GM18909 (cell line): ENCODE data around the gene PPP1R37.
A peak's percentile ranks its signal among the peaks of the same experiment; 100 is the strongest.

ENCODE experiments used
- ATAC-seq: cut with Tn5 transposase; IDR thresholded peaks from one replicate; pipeline ENCODE4 v1.9.1; 2021; ENCODE audit warnings: mild to moderate bottlenecking; ENCODE audit not compliant: unreplicated experiment, poor library complexity

The PPP1R37 gene, protein sequence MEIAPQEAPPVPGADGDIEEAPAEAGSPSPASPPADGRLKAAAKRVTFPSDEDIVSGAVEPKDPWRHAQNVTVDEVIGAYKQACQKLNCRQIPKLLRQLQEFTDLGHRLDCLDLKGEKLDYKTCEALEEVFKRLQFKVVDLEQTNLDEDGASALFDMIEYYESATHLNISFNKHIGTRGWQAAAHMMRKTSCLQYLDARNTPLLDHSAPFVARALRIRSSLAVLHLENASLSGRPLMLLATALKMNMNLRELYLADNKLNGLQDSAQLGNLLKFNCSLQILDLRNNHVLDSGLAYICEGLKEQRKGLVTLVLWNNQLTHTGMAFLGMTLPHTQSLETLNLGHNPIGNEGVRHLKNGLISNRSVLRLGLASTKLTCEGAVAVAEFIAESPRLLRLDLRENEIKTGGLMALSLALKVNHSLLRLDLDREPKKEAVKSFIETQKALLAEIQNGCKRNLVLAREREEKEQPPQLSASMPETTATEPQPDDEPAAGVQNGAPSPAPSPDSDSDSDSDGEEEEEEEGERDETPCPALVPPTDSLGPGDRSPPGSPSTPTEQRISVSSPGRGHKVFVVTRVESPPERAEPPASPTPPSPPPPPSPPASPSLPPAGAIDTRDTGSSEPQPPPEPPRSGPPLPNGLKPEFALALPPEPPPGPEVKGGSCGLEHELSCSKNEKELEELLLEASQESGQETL

DNA sequence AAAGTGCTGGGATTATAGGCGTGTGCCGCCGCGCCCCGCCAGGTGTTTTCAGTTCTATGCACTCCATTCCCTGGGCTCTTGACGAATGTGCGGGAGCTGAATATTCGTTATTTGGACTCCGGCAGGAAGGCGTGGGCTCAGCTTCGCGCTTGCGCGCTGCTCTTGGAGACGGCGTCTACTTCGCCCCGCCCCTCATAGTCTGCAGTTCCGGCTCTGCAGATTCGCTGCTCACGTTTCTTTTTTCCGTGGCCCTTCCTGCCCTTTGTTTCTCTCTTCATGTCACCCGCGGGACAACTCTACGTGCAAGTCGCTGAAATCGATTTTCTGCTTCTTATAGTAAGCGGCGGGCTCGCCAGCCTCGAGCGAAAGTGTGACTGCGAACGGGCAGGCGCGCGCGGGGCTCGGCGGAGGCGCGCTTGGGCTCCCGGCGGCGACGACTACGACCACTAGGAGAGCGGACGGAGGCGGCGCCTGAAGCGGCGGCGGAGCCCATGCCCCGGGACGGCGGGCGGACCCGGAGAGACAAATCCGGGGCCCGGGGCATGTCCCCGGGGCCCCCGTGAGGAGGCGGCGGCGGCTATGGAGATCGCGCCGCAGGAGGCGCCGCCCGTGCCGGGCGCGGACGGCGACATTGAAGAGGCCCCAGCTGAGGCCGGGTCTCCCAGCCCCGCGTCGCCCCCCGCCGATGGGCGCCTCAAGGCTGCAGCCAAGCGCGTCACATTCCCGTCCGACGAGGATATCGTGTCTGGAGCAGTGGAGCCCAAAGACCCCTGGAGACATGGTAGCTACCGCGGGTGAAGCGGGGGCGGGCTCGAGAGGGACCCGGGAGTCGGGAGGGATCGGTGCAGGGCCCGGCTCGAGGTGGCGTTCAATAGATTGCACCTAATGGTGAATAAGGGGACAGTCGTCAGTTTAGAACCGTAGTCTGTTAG lies at the start of gene PPP1R37:
PPP1R37 (plus strand) TSS at position 433 of the 932 bp plus-strand sequence; CDS start at position 580, 147 bp downstream.
- ATAC-seq, result peak; percentile 67

DNA sequence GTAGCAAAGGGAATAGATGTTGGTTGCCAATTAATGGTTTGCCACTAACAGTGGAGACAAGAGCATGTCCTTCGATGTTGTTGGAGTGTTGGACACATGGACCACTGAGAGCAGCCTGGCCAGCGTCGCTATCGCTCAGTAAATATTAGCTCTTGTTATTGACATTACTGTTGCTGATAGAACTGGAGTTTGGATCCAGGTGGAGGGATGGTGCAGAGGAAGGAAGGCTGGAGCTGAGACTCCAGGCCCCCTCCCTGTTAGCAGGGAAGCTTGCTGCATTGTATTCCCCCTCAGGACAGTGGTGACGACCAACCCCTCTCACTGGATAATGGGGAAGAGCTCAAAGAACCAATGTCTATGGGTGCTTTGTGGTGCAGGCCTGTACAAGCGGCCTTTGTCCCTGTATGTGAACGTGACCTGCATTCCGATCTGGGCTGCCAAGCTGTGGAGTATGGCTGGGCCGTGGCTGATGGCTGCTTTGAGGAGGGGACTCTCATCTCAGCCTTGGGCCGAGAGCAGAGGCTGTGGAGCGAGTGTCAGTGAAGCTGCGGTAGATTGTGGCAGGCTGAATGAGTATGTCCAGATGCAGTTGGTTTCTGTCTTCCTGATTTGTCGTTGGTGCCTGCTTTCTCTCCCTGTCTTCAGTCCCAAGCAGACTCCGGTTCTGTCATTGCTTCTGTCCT lies 47.2 kb upstream of the PPP1R37 start:
- no peak for ATAC-seq

DNA sequence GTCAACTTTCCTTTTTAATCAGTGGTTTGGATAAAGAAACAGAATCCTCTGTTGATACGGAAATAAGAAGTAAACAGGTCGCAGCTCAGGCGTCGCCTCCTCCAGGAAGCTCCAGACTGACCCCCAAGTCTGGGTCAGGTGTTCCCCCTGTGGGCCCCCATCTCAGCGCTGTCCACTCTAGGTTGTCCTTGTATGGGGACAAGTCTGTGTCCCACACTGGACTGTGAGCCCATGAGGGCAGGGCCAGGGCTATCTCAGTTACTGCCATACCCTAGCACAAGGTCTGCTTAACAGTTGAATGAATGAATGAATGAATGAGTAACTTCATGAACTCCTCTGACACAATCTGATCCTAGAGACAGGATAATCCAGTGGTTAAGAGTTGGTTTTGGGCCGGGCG lies 46.6 kb upstream of the PPP1R37 start:
- no peak for ATAC-seq

DNA sequence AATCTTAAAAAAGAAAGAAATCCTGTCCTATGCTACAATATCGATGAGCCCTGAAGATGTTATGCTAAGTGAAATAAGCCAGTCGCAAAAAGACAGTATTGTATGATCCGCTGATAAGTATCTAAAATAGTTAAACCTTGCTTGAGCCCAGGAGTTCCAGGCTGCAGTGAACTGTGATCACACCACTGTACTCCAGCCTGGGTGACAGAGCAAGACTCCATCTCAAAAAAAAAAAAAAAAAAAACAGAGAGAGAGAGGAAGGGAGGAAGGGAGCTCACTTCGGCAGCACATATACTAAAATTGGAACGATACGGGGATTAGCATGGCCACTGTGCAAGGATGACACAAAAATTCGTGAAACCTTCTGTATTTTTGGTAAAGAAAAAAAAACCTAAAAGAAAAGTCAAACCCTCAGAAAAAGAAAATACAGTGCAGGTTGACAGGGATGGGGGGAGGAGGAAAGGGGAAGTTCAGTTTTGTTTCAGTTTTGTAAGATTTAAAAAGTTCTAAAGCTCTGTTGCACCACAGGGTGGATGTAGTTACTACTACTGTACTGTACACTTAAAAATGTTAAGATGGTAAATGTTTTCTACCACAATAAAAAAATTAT lies 45.7 kb upstream of the PPP1R37 start:
- no peak for ATAC-seq

DNA sequence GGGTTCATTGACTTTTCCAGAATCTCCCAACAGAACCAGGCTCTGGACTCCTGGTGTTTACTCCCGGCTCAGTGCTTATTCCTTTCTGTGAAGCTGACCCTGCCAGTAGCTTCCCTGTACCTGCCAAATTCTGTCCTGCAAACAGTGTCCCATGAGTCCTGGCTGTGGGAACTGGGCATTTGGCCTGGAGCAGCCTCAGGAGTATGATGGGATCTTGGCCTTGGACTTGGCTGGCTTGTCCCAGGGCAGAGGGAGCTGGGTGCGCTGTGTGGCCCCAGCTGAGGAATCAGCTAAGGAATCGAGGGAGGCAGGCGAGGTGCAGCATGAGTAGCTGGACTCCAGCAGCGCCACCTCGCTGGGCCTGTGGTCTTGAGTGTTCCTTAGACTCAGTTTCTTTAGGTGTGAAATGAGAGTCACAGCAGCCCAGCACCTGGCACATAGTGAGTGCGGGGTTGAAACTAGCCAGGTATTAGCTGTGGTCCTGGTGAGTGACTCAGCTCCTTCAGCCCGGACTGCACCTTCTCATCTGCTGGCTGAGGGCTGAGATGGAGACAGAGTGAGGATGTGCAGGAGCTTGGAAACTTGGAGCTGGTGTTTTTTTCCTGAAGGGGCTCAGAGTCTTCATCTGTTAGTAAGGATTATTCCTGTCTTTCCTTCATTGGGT lies 43.8 kb upstream of the PPP1R37 start:
- ATAC-seq, result no peak

DNA sequence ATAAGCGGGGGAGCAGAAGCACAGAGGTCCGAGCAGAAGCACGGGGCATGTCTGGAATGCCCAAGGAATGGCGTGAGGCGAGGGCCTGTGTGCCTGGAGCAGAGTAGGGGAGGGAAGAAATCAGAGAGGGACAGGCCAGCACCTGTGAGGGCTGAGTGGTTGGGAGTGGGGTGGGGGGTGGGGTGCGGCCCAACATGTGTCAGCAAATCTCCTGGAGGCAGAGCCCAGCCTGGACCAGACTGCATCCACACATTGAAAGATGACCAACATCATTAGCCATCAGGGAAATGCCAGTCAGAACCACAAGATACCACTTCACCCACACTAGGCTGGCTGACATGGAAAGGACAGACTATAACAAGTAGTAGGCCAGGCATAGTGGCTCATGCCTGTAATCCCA lies 42.9 kb upstream of the PPP1R37 start:
- no peak for ATAC-seq

DNA sequence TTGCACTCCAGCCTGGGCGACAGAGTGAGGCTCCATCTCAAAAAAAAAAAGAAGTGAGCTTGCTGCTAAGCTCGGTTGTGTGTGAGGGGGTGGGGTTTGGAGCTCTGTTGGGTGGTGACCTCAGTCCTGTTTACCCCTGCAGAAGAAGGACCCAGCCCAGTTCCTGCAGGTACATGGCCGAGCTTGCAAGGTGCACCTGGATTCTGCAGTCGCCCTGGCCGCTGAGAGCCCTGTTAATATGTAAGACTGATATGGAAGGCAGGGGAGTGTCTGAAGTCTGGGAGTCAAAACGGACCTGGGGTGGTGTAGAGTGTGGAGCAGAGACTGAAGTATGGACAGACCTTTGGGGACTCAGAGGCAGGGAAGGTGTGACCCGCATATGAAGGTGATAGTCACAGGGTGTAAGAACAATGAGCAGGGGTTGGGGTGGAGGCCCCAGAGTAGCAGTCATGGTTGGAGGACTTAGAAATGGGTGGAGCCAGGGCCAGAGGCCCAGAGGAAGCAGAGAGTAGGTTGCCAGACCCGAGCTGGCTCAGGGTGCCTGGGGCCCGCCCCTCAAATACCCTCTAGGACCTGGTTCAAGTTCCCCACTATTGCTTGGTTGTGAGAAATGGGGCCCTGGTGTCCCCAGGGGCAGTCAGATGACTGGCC lies 40.9 kb upstream of the PPP1R37 start:
- ATAC-seq, result no peak

DNA sequence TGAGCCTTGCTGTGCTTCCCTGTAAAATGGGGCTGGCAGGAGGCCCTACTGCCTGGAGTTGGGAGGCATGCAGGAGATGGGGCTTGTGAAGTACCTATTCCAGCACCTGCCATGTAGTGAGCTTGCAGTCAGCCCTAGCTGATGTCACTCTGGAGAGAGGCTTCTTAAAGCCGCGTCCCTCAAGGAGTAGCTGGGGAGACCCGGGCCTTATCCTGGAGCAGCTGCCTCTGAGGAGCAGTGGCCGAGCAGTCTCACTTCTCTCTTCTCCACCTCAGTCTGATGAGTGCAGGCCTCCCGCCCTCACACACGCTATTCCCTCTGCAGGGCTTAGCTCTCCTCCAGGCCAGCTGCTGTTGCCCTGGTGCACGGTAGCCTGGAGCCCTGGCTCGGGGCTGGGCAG lies 36.1 kb upstream of the PPP1R37 start:
- no peak for ATAC-seq

DNA sequence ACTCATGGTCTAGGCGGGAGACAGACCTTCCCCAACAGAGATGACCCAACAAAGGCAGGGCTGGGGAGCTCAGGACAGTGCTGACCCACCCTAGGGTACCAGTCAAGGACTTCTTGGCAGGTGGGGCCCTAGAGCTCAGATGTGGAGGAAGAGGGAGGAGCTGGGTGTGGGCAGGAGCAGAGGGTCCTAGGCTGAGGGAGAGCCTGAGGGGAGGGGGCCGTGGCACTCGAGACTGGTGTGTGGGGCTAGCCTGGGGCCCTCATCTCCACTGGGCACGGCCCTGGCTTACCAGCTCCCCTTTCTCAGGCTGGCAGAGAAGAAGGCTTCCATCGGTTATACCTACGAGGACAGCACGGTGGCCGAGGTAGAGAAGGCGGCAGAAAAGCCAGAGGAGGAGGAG lies 35.5 kb upstream of the PPP1R37 start:
- ATAC-seq, result no peak

DNA sequence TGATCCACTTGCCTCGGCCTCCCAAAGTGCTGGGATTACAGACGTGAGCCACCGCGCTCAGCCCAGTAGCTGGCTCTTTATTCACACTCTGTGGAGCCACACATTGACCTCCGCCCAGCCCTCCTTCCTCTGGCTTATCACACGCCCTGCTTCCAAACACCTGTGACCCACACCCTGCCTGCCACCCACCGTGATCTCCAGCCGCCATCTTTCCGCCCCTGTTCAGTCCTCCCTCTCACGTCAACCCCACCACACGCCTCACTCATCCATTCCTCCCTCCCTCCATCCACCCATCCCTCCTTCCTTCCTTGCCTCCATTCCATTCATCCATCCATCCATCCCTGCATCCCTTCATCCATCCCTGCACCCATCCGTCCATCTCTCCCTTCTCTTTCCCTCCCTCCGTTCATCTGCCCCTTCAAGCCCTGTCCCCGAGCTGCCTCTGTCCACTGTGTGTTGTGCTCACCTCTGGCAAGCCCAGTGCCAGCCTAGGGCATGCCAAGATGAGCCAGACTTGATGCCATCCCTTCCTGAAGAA lies 34.3 kb upstream of the PPP1R37 start:
- no peak for ATAC-seq

DNA sequence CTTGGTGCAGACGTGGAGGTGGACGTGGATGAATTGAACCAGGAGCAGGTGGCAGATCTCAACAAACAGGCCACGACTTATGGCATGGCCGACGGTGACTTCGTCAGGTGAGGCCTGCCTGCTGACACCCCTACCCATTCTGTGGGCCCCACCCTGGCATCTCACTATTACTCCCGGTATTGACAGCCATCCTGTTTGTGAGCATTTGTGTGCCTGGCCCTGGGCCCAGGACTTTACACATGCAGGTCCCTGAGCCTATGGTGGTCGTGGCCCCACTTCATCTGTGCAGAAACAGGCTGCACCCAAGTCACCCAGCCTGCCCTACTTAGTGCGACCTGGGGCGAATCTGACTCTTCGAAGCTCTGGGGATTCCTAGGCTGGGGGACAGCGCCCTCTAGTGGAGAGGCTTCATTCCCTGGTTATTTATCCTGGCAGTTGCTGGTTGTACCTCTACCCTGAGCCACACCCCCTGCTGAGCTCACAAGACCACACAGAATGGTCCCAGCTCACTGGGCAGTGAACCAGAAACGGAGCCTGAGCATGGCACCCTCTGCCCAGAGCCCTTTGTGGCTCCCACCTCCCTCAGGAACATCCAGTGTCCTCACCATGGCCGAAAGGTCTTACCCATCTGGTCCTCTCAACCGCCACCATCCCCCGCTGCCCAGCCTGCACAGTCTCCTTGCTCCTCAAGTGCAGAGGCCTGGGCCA lies 33.6 kb upstream of the PPP1R37 start:
- no peak for ATAC-seq

DNA sequence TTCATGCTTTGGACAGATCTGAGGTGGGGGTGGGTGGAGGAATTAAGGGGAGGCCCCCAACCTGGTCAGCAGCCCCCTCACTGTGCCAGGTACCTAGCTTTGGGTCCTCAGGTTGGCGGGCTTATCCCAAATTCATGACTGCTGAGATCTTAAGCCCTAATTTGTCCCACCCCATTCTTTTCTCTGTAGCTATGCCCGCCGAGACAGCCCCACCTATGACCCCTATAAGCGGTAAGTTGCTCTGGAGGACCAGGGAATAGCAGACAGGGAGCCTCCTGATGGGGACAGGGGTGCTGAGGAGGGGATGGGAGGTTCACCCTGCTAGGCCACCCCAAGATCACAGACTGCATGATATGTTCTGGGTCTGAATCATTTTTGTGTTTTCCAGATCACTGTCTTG lies 31.0 kb upstream of the PPP1R37 start:
- no peak for ATAC-seq

DNA sequence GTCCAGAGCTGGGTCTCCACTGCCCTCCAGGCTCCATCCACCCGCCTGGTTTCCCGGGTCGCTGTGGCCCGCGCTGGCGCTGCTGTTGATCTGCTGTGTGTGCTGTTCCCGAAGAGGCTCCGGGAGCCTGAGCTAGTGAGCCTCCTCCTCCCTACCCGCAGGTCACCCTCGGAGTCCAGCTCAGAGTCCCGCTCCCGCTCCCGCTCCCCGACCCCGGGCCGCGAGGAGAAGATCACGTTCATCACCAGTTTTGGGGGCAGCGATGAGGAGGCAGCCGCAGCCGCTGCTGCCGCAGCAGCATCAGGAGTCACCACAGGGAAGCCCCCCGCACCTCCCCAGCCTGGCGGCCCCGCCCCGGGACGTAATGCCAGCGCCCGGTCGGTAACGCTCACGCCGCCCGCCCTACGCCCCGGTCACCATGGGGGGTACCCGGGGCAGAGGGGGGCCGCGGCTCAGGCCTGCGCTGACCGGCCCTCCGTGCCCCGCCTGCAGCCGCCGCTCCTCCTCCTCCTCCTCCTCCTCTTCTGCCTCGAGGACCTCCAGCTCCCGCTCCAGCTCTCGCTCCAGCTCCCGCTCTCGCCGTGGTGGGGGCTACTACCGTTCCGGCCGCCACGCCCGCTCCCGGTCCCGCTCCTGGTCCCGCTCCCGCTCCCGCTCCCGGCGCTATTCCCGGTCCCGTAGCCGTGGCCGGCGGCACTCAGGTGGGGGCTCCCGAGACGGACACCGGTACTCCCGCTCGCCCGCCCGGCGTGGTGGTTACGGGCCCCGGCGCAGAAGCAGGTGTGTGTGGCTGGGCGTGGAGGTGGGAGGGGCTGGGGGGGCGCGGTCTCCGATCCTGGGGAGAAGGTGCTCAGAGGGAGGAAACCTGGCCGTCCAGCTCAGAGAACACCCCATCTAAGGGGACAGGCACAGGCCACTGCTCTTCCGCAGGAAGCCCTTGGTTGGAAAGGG lies 28.9 kb upstream of the PPP1R37 start:
- no peak for ATAC-seq

DNA sequence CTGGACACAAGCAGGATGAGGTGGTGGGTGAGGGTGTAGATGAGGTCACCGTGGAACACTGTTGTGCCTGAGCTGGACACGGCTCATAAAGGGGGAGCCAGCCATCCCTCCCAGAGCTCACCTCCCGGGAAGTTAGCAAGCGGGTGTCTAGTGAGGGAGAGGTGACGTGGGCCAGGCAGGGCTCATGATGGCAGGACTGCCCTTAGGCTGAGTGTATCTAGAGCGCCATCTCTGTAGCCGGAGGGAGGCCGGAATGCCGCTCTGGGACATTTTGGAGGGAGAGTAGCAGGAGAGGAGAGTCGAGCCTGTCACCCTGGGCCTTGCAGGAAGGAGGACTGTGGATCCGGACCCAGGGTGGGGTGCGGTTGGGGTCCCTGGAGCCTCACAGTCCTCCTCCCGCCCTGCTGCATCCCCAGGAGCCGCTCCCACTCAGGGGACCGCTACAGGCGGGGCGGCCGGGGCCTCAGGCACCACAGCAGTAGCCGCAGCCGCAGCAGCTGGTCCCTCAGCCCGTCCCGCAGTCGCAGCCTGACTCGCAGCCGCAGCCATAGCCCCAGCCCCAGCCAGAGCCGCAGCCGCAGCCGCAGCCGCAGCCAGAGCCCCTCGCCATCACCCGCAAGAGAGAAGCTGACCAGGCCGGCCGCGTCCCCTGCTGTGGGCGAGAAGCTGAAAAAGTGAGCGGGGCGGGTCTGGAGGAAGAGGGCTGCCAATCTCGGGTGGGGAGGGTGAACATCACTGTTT lies 25.9 kb upstream of the PPP1R37 start:
- no peak for ATAC-seq

DNA sequence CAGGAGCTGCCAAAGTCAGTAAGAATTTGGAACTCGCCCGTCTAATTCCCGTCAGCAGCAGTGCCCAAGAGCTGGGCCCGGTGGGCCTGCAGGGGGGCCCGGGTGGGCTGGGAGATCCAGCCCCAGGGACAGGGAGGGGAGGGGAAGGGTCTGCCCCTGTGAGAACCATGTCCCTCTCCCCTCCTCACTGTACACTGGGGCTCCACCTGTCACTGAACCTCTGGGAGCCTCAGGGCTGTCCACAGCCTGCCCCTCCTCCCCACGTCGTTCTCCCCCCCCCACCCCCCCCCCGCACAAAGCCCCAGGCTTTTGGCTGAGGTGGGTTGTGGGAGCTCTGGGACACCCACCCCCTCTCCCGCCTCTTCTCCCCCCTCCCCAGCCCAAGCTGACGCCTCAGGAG lies 24.9 kb upstream of the PPP1R37 start:
- ATAC-seq, result no peak

DNA sequence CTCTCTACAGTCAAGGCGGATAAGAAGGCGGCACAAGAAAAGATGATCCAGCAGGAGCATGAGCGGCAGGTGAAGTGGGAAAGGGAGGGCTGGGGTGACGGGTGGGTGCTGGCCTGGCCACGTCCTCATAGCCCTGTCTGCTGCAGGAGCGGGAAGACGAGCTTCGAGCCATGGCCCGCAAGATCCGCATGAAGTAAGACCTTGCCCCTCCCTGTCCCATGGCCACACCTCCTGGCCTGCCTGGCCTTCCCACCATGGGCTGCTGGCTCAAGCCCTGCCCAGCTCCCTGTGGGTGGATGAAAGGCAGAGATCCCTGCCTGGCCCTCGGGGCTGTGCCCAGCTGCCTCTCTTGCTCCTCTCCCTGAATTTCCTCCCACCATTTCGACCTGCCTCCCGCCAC lies 23.9 kb upstream of the PPP1R37 start:
- ATAC-seq, result no peak
